Activated naive CD4-positive, alpha-beta T cell treated with anti-CD3 and anti-CD28 coated beads for 36 hours (primary cell): ENCODE data around the gene UNC119B. TPM values are rescaled to one million over a fixed set of nuclear protein-coding genes. Genes with fewer than 3 reads are reported as not detected.

ENCODE experiments used
- CTCF ChIA-PET: fragments of 350-600 bp; sonication (Branson Sonifier 250); formaldehyde crosslinking; loops from one replicate; lab custom pipeline; 2021; ENCODE audit warnings: antibody characterized with exemption; lab: Charles Lee
- DNase-seq: peaks from one replicate; pipeline ENCODE4 v3.0.0-alpha.2; 2020
- H3K27ac Mint-ChIP-seq: one replicate; pipeline ENCODE4 v1.8.0; 2021; ENCODE audit warnings: mild to moderate bottlenecking, mixed read lengths
- H3K27me3 Mint-ChIP-seq: one replicate; pipeline ENCODE4 v1.8.0; 2021; ENCODE audit warnings: low read depth, mixed read lengths
- H3K36me3 Mint-ChIP-seq: one replicate; pipeline ENCODE4 v1.8.0; 2021; ENCODE audit warnings: low read depth, mixed read lengths
- H3K4me1 Mint-ChIP-seq: one replicate; pipeline ENCODE4 v1.8.0; 2021; ENCODE audit warnings: low read depth, mixed read lengths
- H3K4me3 Mint-ChIP-seq: one replicate; pipeline ENCODE4 v1.8.0; 2021; ENCODE audit warnings: mild to moderate bottlenecking, moderate library complexity, mixed read lengths
- H3K9me3 Mint-ChIP-seq: one replicate; pipeline ENCODE4 v1.8.0; 2021; ENCODE audit warnings: mixed read lengths
- intact Hi-C: fragments of 100-400 bp; cut with micrococcal nuclease; formaldehyde crosslinking; loops from one replicate; pipeline ENCODE4 v1.15.1; 2023
- total RNA-seq, 2 experiments: library from RNA; stranded (reverse); gene quantifications; one replicate each; pipeline ENCODE4 v1.2.3, GENCODE V29; 2021

UNC119B gene
- total RNA-seq, 2 experiments from 2014 or later: 31.9 to 32.6 TPM

DNA sequence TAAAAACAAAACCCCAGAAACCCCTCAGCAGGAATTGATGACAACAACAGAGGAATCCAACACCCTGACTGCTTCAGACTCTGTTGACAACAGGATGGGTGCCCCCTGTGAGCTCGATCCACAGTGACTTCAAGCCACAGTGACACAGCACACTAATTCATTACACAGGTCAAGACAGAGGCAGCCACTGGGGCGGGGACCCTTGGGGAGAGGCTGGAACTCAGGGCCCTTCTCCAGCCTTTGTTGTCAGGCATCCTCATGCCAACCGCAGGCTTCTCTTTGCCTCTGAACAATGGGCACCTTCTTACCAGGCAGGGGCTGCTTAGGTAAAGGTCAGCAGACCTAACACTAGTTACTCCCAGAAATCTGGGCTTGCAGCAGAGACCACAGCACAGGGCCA, 53.0 kb downstream of the UNC119B start:
- no peak for DNase-seq
- intact Hi-C loops: no loop called here
- CTCF ChIA-PET: interaction anchor here (0.9 to 1.4 kb wide), 3 partner anchors 12 to 209 kb away, joined by 3 to 7 read pairs (median 3); no protein-coding TSS in a partner anchor
- Mint-ChIP-seq H3K27me3 (no peaks in the 10 kb centered on the region), H3K9me3 (no peaks in the 10 kb centered on the region), H3K36me3 (peaks cover 5% of the 10 kb centered on the region), H3K4me3 (no peak overlapping the region), H3K27ac (peak overlapping the region; percentile 46), H3K4me1 (peaks cover 11% of the 10 kb centered on the region)

DNA sequence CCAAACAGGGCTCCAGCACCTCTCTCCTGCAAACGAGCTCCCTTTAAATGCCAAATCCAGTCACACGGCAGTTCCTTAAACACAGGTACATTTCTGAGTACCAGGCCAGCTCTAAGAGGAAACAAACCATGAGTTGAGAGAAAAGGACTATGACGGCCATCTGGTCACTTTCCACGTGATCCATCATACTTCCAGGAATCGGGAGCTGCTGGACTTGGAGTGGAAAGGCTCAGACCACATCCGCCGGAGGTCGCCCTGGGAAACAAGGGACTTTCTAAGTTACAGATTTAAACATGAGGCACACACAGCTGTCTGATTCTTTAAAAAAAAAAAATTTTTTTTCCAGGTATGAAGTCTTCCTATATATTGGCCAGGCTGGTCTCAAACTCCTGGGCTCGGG, 54.6 kb downstream of the UNC119B start:
- intact Hi-C loops: no loop called here
- H3K27ac Mint-ChIP-seq: no peak overlapping the region
- CTCF ChIA-PET: interaction anchor here (1.9 kb wide), 1 partner anchor 115 kb away, joined by 5 read pairs; no protein-coding TSS in a partner anchor
- H3K9me3 Mint-ChIP-seq: no peaks in the 10 kb centered on the region
- no peak overlapping the region for H3K4me3 Mint-ChIP-seq
- peaks cover 5% of the 10 kb centered on the region for H3K36me3 Mint-ChIP-seq
- no peaks in the 10 kb centered on the region for H3K27me3 Mint-ChIP-seq
- H3K4me1 Mint-ChIP-seq: peaks cover 6% of the 10 kb centered on the region
- DNase-seq: no peak

DNA sequence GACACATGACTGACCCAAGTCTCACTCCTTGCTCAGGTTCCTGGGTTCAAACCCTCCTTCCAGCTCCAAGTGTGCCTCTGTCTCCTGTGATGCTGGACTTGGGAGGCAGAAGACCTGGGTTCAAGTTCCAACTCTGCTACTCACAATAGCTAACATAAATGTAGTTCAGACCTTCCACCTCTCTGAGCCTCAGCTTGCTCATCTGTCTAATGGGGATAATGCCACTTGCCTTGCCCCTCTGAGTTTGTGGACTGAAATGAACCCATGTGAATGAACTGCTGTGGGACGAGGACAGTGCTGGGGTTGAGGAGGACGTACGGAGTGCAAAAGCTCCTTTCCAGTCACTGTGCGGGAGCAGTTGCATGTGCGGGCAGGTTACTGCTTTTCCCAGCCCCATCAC, 56.3 kb downstream of the UNC119B start:
- Mint-ChIP-seq H3K4me3 (no peak overlapping the region), H3K27ac (peak overlapping the region; percentile 10), H3K9me3 (no peaks in the 10 kb centered on the region), H3K4me1 (peaks cover 4% of the 10 kb centered on the region), H3K36me3 (peaks cover 5% of the 10 kb centered on the region), H3K27me3 (no peaks in the 10 kb centered on the region)
- intact Hi-C loops: no loop called here
- DNase-seq: no peak
- CTCF ChIA-PET: interaction anchor here (1.4 to 1.9 kb wide), 2 partner anchors 10 to 117 kb away, joined by 4 to 5 read pairs; no protein-coding TSS in a partner anchor

DNA sequence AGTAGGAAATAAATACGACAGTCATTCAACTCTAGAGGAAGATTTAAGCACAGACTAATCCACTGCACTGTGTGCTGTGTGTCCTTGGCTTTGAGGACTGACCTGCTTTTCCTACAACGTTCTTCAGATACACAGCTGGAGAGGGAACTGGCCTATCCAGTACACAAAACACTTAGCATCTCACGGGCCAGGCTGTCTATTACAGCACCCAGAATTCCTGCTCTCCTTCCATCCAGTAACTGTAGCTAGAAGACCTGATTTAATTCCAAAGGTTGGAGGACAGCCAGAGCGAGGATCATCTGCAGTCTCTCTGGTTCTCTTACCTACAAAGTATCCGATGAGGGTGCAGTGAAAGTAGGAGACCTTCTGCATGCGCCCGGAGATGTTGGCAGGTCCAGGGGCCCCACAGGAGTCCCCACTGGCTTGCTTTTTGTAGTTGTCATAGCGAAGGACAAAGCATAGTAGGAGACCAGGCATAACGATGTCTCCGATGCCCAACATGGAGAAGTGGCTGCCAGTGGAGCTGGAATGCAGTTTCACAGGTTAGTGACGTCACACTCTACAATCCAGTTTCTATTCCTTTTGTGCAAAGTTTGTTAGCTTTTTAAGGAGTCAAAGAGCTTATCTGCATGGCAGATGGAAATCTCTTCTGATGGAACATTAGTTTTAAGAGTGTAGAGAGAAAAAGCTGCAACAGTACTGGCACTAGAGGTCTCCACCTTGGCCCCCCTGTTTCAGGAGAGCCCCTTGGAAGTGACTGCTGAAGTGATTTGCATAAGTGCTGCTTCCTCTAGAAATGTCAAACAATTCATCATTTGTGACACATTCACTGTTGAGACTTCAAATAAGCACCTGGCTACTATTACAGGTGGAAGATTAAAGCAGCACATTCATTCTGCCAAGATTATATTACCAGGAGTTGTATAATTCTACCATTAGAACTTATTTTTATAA, 57.1 kb downstream of the UNC119B start:
- H3K27ac Mint-ChIP-seq: no peak overlapping the region

DNA sequence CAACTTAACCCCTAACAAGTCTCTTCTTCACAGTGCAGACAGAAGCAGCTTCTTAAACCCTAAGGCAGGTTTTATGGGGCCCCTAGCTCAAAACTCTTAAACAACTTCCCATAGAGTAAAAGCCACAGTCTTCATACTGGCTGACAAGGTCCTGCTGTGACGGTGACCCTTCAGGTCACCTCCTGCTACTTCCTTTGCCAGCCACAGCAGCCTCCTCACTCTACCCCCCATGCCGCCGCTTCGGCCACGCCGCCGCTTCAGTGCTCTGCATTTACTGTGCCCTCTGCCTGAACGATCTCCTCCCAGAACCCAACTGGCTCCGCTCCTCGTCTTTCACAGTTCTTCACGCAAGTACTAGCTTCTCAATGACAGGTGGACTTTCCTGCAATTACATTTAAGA, 60.8 kb downstream of the UNC119B start:
- Mint-ChIP-seq H3K27ac (no peak overlapping the region), H3K4me3 (no peak overlapping the region), H3K36me3 (peaks cover 8% of the 10 kb centered on the region), H3K4me1 (peaks cover 19% of the 10 kb centered on the region), H3K9me3 (no peaks in the 10 kb centered on the region), H3K27me3 (no peaks in the 10 kb centered on the region)
- CTCF ChIA-PET: no interaction called here
- no peak for DNase-seq
- intact Hi-C loops: loop anchor here (5.0 kb wide), 1 partner anchor 201 kb away; no protein-coding TSS in a partner anchor

More for the DNA sequence above, 57.1 kb downstream of the UNC119B start:
- Mint-ChIP-seq H3K4me1 (peaks cover under 1% of the 10 kb centered on the region), H3K4me3 (no peak overlapping the region), H3K9me3 (no peaks in the 10 kb centered on the region), H3K36me3 (peaks cover 5% of the 10 kb centered on the region), H3K27me3 (no peaks in the 10 kb centered on the region)
- DNase-seq: no peak
- CTCF ChIA-PET: interaction anchor here (1.4 kb wide), 1 partner anchor 9 kb away, joined by 4 read pairs; no protein-coding TSS in a partner anchor
- intact Hi-C loops: no loop called here

Other genes with a start within 250 kb of the UNC119B start
- 100 to 1,000 TPM; 164 to 171 TPM for gene SRSF9, start 240.7 kb upstream of the UNC119B start, total RNA-seq
- gene DYNLL1, start 214.3 kb upstream of the UNC119B start, total RNA-seq: 10 to 100 TPM; 93.4 to 93.5 TPM
- gene COQ5, start 181.3 kb upstream of the UNC119B start, total RNA-seq: 10 to 100 TPM; 29.5 TPM
- gene RNF10, start 176.1 kb upstream of the UNC119B start, total RNA-seq: 100 to 1,000 TPM; 159 to 166 TPM
- gene POP5, start 129.1 kb upstream of the UNC119B start, total RNA-seq: 10 to 100 TPM; 44.2 to 45.0 TPM
- gene CABP1, start 69.8 kb upstream of the UNC119B start, total RNA-seq: not detected
- 10 to 100 TPM; 78.6 to 89.7 TPM for gene MLEC, start 23.3 kb upstream of the UNC119B start, total RNA-seq
- gene ACADS, start 15.4 kb downstream of the UNC119B start, total RNA-seq: 10 to 100 TPM; 15.4 to 15.8 TPM
- 10 to 100 TPM; 19.8 to 22.2 TPM for gene SPPL3, start 193.9 kb downstream of the UNC119B start, total RNA-seq